Nucleus accumbens (tissue), 56 donors: ENCODE results near the gene MRPL50.

ENCODE experiments used
- DNase-seq, 56 donors: peaks; one replicate each; lab custom pipeline; 2025; lab: John Stamatoyannopoulos, UW

Gene MRPL50

GRCh38 chr9:101381118-101381517 is 17.3 kb downstream of the MRPL50 start:
- no peak for DNase-seq

- no peak for DNase-seq
Observed at GRCh38 chr9:101380295-101380694, 18.1 kb downstream of the MRPL50 start.

GRCh38 chr9:101376111-101376848 is 22.1 kb downstream of the MRPL50 start:
- peak in 2 of 56 donors; percentile 28 to 53 for DNase-seq

- no peak for DNase-seq
Observed at GRCh38 chr9:101375546-101375945, 22.9 kb downstream of the MRPL50 start.

- no peak for DNase-seq
Observed at GRCh38 chr9:101372327-101373118, 25.9 kb downstream of the MRPL50 start.

GRCh38 chr9:101371813-101372212 is 26.6 kb downstream of the MRPL50 start:
- no peak for DNase-seq

GRCh38 chr9:101369884-101370531 is 28.4 kb downstream of the MRPL50 start:
- DNase-seq, result no peak

- DNase-seq, result no peak
Observed at GRCh38 chr9:101369286-101369685, 29.1 kb downstream of the MRPL50 start.

- no peak for DNase-seq
Observed at GRCh38 chr9:101367323-101367722, 31.1 kb downstream of the MRPL50 start.

GRCh38 chr9:101366038-101366756 is 32.2 kb downstream of the MRPL50 start:
- DNase-seq, result no peak

- no peak for DNase-seq
Observed at GRCh38 chr9:101365181-101365580, 33.2 kb downstream of the MRPL50 start.

GRCh38 chr9:101362450-101362849 is 36.0 kb downstream of the MRPL50 start:
- no peak for DNase-seq

- DNase-seq, result no peak
Observed at GRCh38 chr9:101360647-101361046, 37.8 kb downstream of the MRPL50 start.

- DNase-seq, result no peak
Observed at GRCh38 chr9:101359679-101360078, 38.7 kb downstream of the MRPL50 start.

GRCh38 chr9:101356619-101357018 is 41.8 kb downstream of the MRPL50 start:
- DNase-seq, result no peak

GRCh38 chr9:101354765-101355708 is 43.4 kb downstream of the MRPL50 start:
- no peak for DNase-seq

GRCh38 chr9:101354143-101354764 is 44.2 kb downstream of the MRPL50 start:
- DNase-seq, result no peak

GRCh38 chr9:101353683-101354082 is 44.7 kb downstream of the MRPL50 start:
- DNase-seq, result no peak

- DNase-seq, result no peak
Observed at GRCh38 chr9:101352892-101353463, 45.4 kb downstream of the MRPL50 start.
